ENCODE data around the gene NDUFC1. TPM values are rescaled to one million over a fixed set of nuclear protein-coding genes. Genes with fewer than 3 reads are reported as not detected.
A peak's percentile ranks its signal among the peaks of the same experiment; 100 is the strongest.

The NDUFC1 gene
- total RNA-seq, 1 donor = 29.1 TPM

GRCh38 chr4:139297001-139297410, 5.3 kb downstream of the NDUFC1 start:
- DNase-seq (ENCODE audit: low read depth) = no peak
- TF ChIP-seq CTCF (IDR thresholded peaks at IDR 0.05; ENCODE audit: insufficient read depth, low read length) = no peak

GRCh38 chr4:139295942-139296299, 6.4 kb downstream of the NDUFC1 start:
- TF ChIP-seq CTCF (IDR thresholded peaks at IDR 0.05; ENCODE audit: insufficient read depth, low read length) = no peak
- H3K4me3 ChIP-seq (ENCODE audit: low read depth, low read length) = no peak overlapping the region
- no peak for DNase-seq (ENCODE audit: low read depth)

More at GRCh38 chr4:139297001-139297410, 5.3 kb downstream of the NDUFC1 start:
- no peak overlapping the region for H3K4me3 ChIP-seq (ENCODE audit: low read depth, low read length)

GRCh38 chr4:139295206-139295941, 6.9 kb downstream of the NDUFC1 start:
- H3K4me3 ChIP-seq (ENCODE audit: low read depth, low read length) = peak overlapping the region; percentile 91
- TF ChIP-seq CTCF (IDR thresholded peaks at IDR 0.05; ENCODE audit: insufficient read depth, low read length) = peak; percentile 91

GRCh38 chr4:139286186-139286698, 16.0 kb downstream of the NDUFC1 start:
- TF ChIP-seq CTCF (IDR thresholded peaks at IDR 0.05; ENCODE audit: insufficient read depth, low read length) = no peak
- H3K4me3 ChIP-seq (ENCODE audit: low read depth, low read length) = no peak overlapping the region
- peak; percentile 62 for DNase-seq (ENCODE audit: low read depth)

More at GRCh38 chr4:139295206-139295941, 6.9 kb downstream of the NDUFC1 start:
- DNase-seq (ENCODE audit: low read depth) = peak; percentile 92

GRCh38 chr4:139282721-139283075, 19.6 kb downstream of the NDUFC1 start:
- TF ChIP-seq CTCF (IDR thresholded peaks at IDR 0.05; ENCODE audit: insufficient read depth, low read length) = no peak
- no peak overlapping the region for H3K4me3 ChIP-seq (ENCODE audit: low read depth, low read length)
- DNase-seq (ENCODE audit: low read depth) = no peak

GRCh38 chr4:139282065-139282720, 20.1 kb downstream of the NDUFC1 start:
- no peak overlapping the region for H3K4me3 ChIP-seq (ENCODE audit: low read depth, low read length)
- DNase-seq (ENCODE audit: low read depth) = peak; percentile 83
- no peak for TF ChIP-seq CTCF (IDR thresholded peaks at IDR 0.05; ENCODE audit: insufficient read depth, low read length)

All from fibroblast of the aortic adventitia (primary cell).